HG03469 (cell line): Measurements from ENCODE around the gene POLR3K.
"Not testable (repeated sequence)": the region's sequence is repeated elsewhere in the genome, so short reads cannot be mapped to it uniquely, and the experiment has no call there.

Experiments used
- ATAC-seq: cut with Tn5 transposase; IDR thresholded peaks from one replicate; pipeline ENCODE4 v1.9.1; 2021; ENCODE audit warnings: mild to moderate bottlenecking, moderate library complexity, moderate number of reproducible peaks; ENCODE audit not compliant: unreplicated experiment

The POLR3K gene

GRCh38 chr16:24151-24550 lies 29.3 kb downstream of the POLR3K start:
- ATAC-seq: not testable (repeated sequence)

GRCh38 chr16:20886-21285 lies 32.5 kb downstream of the POLR3K start:
- not testable (repeated sequence) for ATAC-seq

- not testable (repeated sequence) for ATAC-seq
Measured at GRCh38 chr16:17062-17765, 36.2 kb downstream of the POLR3K start.

- not testable (repeated sequence) for ATAC-seq
Measured at GRCh38 chr16:10772-11171, 42.6 kb downstream of the POLR3K start.

GRCh38 chr16:9903-10665 lies 43.3 kb downstream of the POLR3K start:
- ATAC-seq: no peak
